Erythroblast (primary cell): ENCODE results near the gene MALT1.
"Not testable (repeated sequence)": the region's sequence is repeated elsewhere in the genome, so short reads cannot be mapped to it uniquely, and the experiment has no call there.

Experiments used
- DNase-seq, 2 experiments: peaks; one replicate each; lab custom pipeline; 2025; lab: John Stamatoyannopoulos, UW
- GATA1 ChIP-seq: IDR thresholded peaks from 2 replicates; pipeline ENCODE4 v1.6.1; 2011; ENCODE audit warnings: low read depth, mild to moderate bottlenecking, control low read depth, low read length, moderate library complexity
- POLR2A ChIP-seq: IDR thresholded peaks from 2 replicates; pipeline ENCODE4 v1.6.1; 2011; ENCODE audit warnings: mild to moderate bottlenecking, low read length

MALT1 gene

DNA sequence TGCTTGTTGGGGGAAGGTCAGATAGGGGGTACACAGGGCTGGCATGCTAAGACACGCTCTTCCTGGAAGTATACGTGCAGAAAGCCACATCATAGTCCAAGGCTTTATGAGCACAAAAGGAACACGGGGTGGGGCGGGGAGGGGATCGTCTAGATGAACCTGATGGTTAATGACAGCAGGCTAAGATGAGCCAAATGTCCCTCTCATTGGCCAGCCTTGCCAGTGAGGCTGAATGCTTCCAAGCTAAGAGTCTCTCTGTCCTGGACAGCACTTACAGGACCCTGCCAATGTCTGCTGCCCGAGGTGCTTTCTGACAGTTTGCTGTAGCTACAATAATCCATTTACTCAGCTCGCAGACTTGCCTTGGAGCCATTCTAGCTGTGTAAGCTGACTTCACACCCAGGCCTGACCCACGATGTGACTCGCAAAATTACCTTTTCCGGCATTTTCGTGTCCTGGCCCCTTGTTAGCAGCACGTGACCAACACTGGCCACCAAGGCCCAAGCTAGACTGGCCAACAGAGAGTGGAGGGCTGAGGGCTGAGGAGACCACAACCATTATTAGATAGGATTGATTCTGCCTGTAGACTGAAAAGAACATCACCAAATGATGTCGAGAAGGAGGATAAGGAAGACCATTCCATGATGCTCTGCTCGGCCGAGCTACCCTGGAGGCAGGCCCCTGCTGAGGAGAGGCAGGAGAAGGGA lies 84.2 kb downstream of the MALT1 start:
- DNase-seq, result no peak
- TF ChIP-seq POLR2A (no peak), GATA1 (no peak)

DNA sequence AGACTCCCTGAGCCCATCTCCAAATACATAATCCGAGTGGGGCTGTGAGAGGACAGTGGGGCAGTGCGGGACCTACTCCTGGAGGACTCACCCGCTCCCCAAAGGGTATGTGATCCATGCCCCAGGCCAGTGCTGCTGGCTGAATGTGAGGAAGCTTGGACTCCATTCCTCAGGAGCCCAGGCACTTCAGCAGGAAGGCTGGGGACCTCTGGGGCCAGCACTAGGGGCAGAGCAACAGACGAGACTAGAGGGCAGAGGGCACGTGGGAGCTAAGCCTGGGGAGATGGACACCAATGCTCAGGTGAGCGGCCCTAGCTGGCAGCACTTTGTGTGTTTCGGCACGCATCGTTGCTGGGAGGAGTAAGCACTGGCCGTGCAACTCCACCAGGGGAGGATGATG lies 84.9 kb downstream of the MALT1 start:
- DNase-seq, result no peak
- TF ChIP-seq POLR2A (no peak), GATA1 (no peak)

- TF ChIP-seq GATA1 (no peak), POLR2A (no peak)
- no peak for DNase-seq
Measured at GRCh38 chr18:58756596-58757240, 85.5 kb downstream of the MALT1 start.

- not testable (repeated sequence) for DNase-seq
Measured at GRCh38 chr18:58757351-58757750, 86.1 kb downstream of the MALT1 start.

GRCh38 chr18:58758046-58758445 lies 86.8 kb downstream of the MALT1 start:
- DNase-seq, result no peak
- TF ChIP-seq POLR2A, result no peak
- TF ChIP-seq GATA1, result no peak

DNA sequence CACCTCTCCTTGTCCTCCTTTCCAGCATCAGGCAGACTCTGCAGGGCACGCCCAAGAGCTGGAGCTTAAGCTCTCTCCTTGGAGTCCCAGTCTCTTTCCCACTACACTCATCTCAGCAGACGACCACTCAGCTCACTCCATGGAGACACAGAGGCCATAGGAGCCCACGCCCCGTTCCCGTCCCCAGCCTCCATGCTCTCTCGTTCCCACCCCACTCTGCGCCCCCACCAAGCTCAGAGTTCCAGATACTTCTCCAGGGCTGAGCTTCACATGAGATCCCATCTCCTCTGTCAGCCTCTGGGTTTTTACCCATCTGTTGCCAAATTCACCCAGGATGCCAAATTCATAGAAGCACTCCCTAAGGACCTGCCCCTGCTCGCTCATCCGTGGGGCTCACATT lies 87.3 kb downstream of the MALT1 start:
- no peak for DNase-seq
- TF ChIP-seq POLR2A (no peak), GATA1 (no peak)

DNA sequence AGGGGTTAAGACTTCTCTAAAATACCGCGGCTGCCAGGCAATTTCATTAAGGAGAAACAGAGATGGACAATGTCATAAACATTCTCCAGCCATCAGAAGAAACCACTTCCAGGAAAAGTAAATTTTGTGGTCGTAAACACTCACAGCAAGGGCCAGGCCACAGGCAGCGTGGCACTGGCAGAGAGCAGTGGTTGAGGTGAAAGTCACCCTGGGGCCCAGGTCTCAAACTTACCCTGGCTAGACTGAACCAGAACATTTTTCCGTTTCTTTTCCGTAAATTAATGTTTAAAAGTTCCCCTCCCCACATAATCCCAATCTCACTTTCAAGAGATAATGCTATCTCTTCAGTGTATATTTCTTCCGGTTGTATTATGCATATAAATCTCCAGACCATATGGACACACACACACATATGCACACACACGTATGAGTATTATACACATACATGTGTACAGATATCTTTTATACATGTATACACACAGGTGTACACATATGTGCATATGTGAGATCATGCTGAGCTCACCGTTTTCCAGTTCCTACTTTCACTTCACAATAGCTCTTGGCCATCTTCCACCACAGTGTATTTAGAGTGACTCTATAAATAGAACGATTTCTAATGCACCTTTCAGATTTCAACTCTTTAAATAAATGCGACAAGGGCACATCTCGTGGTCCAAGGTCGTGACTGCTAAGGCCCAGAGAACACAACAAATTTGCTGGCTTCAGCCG lies 90.1 kb downstream of the MALT1 start:
- TF ChIP-seq POLR2A (no peak), GATA1 (no peak)
- no peak for DNase-seq

GRCh38 chr18:58761970-58762780 lies 90.9 kb downstream of the MALT1 start:
- DNase-seq, result no peak
- TF ChIP-seq POLR2A (no peak), GATA1 (no peak)

DNA sequence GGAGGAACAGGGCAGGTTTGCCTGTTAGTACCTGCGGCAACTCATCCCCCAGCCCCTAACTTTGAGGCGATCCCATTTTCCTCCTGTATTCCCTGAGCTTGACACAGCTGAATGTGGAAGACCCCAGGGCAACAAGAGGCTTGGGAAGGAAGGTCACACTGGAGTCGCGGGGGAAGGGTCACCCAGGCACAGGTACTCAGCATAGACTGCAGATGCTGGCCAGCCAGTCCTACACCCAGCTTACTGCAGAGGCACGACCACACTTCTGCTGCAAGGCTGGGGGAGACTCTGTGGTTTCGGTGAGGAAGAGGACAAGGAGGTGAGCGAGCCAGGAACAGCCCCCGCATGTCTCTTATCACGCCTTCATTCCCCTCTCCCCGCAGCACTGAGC lies 91.5 kb downstream of the MALT1 start:
- no peak for DNase-seq
- TF ChIP-seq POLR2A, result no peak
- no peak for TF ChIP-seq GATA1

DNA sequence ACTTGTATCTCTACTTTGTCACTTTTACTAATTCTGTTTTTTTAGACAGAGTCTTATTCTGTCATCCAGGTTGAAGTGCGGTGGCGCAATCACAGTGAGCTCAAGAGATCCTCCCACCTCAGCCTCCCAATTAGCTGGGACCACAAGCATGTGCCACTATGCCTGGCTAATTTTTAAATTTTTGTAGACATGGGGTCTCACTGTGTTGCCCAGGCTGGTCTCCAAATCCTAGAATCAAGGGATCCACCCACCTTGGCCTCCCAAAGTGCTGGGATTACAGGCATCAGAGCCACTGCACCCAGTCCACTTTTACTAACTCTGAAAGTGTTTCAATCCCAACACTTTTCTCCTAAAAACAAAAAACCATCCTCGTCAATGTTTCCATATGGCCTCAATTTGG lies 94.9 kb downstream of the MALT1 start:
- TF ChIP-seq GATA1 (no peak), POLR2A (no peak)
- DNase-seq, result no peak

DNA sequence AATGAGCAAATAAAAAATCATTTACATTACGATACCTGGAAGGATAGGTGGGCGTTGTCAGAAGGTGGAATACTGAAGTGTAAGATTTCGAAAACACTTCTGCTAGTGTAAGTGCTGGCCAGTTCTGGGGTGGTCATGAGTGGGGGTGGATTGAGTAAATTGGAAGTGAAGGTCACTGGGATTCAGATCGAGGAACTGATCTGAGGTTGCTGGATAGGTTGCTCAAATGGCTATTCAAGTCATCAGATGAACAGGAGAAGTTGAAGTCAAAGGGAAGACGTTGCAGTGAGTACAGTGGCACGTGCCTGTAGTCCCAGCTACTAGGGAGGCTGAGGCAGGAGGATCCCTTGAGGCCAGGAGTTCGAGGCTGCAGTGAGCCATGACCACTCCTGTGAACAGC lies 95.7 kb downstream of the MALT1 start:
- TF ChIP-seq GATA1, result no peak
- no peak for TF ChIP-seq POLR2A
- DNase-seq, result no peak

DNA sequence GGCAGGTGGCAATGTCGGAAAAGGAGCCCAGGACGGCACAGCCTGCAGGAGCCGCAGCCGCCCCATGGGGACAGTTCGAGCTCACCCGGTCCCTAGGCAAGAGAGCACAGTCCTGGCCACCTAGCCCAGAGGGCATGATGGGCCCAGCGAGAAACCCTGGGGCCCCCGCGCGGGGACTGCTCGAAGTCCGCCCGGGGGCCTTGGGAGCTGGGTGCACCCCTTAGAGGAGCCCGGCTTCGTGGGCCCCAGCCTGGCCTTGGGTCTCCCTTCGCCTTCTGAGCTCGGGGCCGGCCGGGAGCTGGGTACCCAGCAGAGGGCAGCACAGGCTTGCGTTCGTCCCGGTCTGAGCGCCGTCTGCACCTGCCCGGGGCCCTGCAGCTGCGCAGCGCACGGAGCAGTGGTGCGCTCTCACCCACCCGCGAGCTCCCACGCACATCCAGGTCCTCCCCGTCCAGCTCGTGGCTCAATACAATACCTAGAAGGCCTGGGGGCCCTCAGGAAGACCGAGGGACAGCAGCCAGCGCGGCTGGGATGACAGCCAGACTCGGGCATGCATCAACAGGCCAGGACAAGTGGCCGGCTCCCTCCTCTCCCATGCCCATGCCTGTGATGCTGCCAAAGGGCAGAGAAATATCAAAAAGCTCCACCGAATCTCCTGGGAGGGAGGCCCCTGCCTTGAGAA lies 97.2 kb downstream of the MALT1 start:
- peak; percentile 52 to 67 for DNase-seq
- TF ChIP-seq GATA1, result no peak
- TF ChIP-seq POLR2A, result no peak

DNA sequence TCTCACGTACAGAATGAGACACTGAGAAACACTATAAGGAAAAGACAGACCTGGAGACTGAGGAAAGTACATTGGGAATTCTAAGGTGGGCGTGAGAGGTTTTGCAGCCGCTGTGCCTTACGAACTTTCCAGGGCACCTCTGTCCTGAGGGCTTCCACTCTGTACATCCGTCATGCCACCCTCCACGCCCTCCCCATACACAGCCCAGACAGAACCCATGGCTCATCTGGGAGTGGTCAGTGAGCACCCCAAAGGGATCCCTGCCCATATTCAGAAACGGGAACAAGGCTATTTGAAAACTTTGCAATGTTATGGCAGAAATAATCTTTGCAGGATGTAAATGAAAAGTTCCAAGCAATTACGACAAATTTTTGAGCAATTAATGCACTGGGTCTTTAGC lies 98.1 kb downstream of the MALT1 start:
- no peak for TF ChIP-seq POLR2A
- no peak for TF ChIP-seq GATA1
- no peak for DNase-seq

- TF ChIP-seq GATA1, result no peak
- no peak for TF ChIP-seq POLR2A
- DNase-seq, result no peak
Measured at GRCh38 chr18:58770601-58771000, 99.3 kb downstream of the MALT1 start.
